ENCODE results near the gene SEC24C. TPM values are rescaled to one million over a fixed set of nuclear protein-coding genes. Genes with fewer than 3 reads are reported as not detected.

Gene SEC24C
- total RNA-seq, 4 donors from 2014 or later, result 68.8 to 74.4 (median 70.8) TPM

GRCh38 chr10:73730153-73730906 lies 13.8 kb upstream of the SEC24C start:
- TF ChIP-seq POLR2AphosphoS5 (IDR thresholded peaks at IDR 0.05) (peak in 2 of 3 donors; percentile 16 to 83), CTCF (IDR thresholded peaks at IDR 0.05) (no peak), EP300 (IDR thresholded peaks at IDR 0.05) (no peak), POLR2A (IDR thresholded peaks at IDR 0.05) (peak in 1 of 2 donors; percentile 60)
- Histone ChIP-seq H3K4me1 (peaks cover 26% of the 10 kb centered on the region), H3K27ac (peak overlapping the region; percentile 89), H3K27me3 (no peaks in the 10 kb centered on the region), H3K36me3 (peaks cover 50% of the 10 kb centered on the region), H3K4me3 (peak overlapping the region; percentile 73), H3K9me3 (no peaks in the 10 kb centered on the region)
- DNase-seq (ENCODE audit: low spot score in 2 of 2), result peak; percentile 94 to 97
- WGBS, result 0% methylated on average over 57 of the region's 58 CpGs

- no peak for DNase-seq (ENCODE audit: low spot score in 2 of 2)
- Histone ChIP-seq H3K4me1 (peaks cover 26% of the 10 kb centered on the region), H3K4me3 (peak overlapping the region; percentile 73), H3K9me3 (no peaks in the 10 kb centered on the region), H3K27ac (no peak overlapping the region), H3K36me3 (peaks cover 35% of the 10 kb centered on the region), H3K27me3 (no peaks in the 10 kb centered on the region)
- TF ChIP-seq POLR2AphosphoS5 (IDR thresholded peaks at IDR 0.05) (no peak), EP300 (IDR thresholded peaks at IDR 0.05) (no peak), POLR2A (IDR thresholded peaks at IDR 0.05) (no peak), CTCF (IDR thresholded peaks at IDR 0.05) (no peak)
- 95% methylated on average over 22 of the region's 42 CpGs for WGBS
Measured at GRCh38 chr10:73731588-73732375, 12.4 kb upstream of the SEC24C start.

GRCh38 chr10:73732426-73732825 lies 11.7 kb upstream of the SEC24C start:
- Histone ChIP-seq H3K4me1 (peaks cover 26% of the 10 kb centered on the region), H3K27me3 (no peaks in the 10 kb centered on the region), H3K9me3 (no peaks in the 10 kb centered on the region), H3K36me3 (peaks cover 35% of the 10 kb centered on the region), H3K27ac (no peak overlapping the region), H3K4me3 (no peak overlapping the region)
- TF ChIP-seq POLR2A (IDR thresholded peaks at IDR 0.05) (no peak), POLR2AphosphoS5 (IDR thresholded peaks at IDR 0.05) (no peak), EP300 (IDR thresholded peaks at IDR 0.05) (no peak), CTCF (IDR thresholded peaks at IDR 0.05) (no peak)
- 95% methylated on average over 16 of the region's 20 CpGs for WGBS
- DNase-seq (ENCODE audit: low spot score in 2 of 2), result no peak

GRCh38 chr10:73732931-73733623 lies 11.1 kb upstream of the SEC24C start:
- Histone ChIP-seq H3K9me3 (no peaks in the 10 kb centered on the region), H3K27ac (no peak overlapping the region), H3K27me3 (no peaks in the 10 kb centered on the region), H3K4me3 (no peak overlapping the region), H3K4me1 (peaks cover 26% of the 10 kb centered on the region), H3K36me3 (peaks cover 41% of the 10 kb centered on the region)
- DNase-seq (ENCODE audit: low spot score in 2 of 2), result no peak
- WGBS, result 80% methylated on average over 50 of the region's 84 CpGs
- no peak for TF ChIP-seq EP300 (IDR thresholded peaks at IDR 0.05)
- TF ChIP-seq POLR2AphosphoS5 (IDR thresholded peaks at IDR 0.05), result no peak
- TF ChIP-seq POLR2A (IDR thresholded peaks at IDR 0.05), result no peak
- no peak for TF ChIP-seq CTCF (IDR thresholded peaks at IDR 0.05)
